GM21381 (cell line): ENCODE measurements around the gene FRMPD2.
"Not testable (repeated sequence)": the region's sequence is repeated elsewhere in the genome, so short reads cannot be mapped to it uniquely, and the experiment has no call there.

Experiments used
- ATAC-seq: cut with Tn5 transposase; IDR thresholded peaks from one replicate; pipeline ENCODE4 v1.9.1; 2021; ENCODE audit warnings: mild to moderate bottlenecking, moderate library complexity; ENCODE audit not compliant: unreplicated experiment

Gene FRMPD2

DNA sequence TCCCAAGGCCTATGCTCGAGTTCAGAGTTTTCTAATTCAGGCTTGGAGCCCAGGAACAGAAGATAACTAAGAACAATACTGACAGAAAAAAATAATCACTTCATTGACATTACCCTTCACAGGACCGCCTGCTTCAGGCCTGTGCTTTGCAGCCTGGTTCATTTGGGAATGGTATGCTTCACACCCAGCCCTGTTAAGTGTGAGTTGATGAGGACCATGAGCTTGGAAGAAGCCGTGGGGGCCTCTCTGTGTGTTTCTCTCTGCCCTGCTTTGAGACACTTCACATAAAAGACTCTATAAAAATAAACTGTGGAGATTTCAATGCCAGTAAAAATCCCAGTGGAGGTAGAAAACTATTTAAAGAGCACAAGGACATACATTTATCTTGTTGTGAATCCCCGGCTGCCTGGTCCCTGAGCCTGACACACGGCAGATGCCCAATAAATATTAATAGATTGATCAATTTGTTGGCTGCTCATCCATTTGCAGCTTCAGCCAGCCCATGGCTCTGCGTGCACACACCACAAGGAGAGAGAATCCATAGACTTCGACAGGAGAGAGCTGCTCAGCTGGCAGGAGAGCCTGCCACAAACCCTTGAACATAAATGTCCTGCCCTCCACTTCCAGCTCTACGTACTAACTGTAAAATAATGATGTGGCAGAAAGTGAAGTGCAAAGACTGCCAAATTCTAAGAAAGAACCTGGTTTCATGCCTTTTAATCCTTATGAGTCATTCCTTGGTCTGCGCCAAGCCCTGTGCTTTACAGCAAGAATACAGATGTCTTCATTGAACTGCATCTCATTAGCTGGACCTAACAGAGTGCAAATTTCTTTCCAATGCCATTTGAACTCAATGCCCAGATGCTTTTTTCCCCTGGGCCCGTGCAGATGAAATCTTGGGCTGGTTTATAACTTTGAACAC lies 130.5 kb downstream of the FRMPD2 start:
- ATAC-seq: not testable (repeated sequence)

DNA sequence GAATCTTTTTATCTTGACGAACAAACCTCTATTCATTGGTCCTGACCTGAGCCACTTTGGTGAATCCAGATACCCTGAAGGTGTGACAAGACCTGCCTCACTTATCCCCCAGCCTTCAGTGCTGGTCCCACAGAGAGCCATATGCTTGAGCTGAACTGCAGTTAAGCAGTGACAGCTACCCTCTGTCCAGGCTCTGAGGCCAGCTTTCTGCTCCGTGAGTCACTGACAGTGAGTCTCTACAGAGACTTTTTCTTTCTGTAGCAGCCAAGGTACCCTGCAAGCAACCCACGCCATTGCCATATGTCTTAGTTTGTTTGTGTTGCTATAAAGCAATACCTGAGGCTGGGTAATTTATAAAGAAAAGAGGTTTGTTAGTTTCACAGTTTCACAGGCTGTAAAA lies 133.5 kb downstream of the FRMPD2 start:
- ATAC-seq: not testable (repeated sequence)

DNA sequence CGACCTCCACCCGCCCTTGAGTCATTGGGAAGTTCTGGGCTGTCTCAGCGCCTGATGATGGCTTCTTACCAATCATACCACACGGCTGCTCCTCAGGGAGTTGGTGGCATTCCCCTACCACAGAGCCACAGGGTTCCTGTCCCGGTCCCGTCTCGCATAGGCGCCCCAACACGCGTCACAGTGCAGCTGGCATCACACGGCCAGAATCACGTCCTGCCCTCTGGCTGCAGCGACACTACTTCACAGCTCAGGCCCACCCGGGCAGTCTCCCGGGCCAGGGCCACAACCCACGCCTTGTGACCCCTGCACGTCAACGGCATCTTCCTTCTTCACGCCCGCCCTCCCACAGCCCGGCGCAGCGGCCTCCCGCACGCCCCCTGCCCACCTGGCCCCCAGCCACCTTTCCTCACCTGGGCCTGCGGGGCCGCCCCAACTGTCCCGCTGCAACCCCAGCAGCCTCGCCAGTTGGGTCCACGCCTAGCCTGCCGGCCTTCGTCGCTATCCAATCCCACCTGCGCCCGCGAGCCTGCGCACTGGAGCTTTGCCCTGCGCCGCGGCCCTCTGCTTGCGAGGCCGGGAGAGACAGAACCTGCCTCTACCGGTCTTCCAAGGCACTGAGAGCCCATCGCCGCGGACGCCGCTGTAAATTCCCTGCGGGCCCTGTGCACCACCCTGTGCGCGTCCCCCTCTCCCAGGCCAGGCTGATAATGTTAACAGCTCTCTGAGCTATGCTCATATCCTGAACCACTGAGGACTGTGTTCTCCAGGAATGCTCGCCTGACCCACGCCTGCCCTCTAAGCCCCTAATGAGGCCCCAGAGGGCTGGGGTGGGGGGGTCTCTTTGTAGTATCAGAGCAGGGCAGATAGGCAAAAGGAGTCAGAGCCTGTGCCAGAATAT lies 134.3 kb downstream of the FRMPD2 start:
- ATAC-seq: not testable (repeated sequence)

DNA sequence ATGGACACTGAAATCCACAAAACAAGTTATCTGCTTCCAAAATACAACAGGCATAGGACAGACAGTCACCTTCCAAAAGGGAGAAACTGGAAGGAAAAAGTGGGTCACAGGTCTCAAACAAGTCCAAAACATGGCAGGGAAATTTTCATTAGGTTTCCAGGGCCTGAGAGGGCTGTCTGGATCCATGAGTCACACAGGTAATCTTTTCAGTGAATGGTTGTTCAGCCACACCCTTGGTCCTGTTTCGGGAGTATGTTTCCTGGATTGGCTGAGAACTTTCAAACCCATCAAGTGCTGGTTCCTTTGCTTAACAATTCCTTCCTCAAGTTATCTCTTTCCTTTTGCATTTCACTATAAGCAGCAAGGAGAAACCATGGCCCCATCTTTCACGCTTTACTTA lies 145.5 kb downstream of the FRMPD2 start:
- ATAC-seq: not testable (repeated sequence)

DNA sequence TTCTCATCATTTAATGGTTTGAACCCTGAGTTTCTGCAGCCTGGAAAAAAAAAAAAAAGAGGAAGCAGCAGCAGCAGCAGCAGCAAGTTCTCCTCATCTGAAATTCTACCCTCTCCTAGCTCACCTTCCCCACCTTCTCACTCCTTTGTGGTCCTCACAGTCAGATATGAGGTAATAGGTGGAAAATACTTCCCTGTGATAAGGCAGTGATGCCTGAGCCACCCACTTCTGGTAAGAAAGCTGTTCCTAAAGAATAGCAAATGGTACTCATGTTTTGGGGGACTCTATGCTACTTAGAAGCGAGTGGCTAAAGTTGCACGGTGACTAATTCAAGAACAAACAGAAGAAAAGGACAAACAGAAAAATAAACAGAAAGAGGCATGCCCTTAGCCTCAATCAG lies 148.2 kb downstream of the FRMPD2 start:
- not testable (repeated sequence) for ATAC-seq

DNA sequence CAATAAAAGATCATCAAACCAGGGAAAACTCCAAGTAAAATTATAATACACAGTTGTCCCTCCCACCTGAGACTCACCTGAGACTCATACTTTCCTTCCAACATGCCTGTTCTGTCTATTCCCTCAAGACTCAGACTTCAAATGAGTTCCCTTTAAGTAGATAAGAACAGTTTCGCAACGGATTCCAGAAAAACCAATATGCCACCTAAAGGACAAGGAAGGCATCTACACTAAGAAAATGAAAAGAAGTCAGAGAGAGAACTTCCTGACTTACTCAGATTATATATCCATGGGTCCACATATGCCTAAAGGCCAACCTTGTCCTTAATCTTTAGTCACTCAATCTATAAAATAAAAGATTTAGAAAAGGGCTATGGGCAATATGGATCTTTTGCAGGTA lies 148.9 kb downstream of the FRMPD2 start:
- not testable (repeated sequence) for ATAC-seq

GRCh38 chr10:48122618-48123017 lies 151.9 kb downstream of the FRMPD2 start:
- ATAC-seq: not testable (repeated sequence)

DNA sequence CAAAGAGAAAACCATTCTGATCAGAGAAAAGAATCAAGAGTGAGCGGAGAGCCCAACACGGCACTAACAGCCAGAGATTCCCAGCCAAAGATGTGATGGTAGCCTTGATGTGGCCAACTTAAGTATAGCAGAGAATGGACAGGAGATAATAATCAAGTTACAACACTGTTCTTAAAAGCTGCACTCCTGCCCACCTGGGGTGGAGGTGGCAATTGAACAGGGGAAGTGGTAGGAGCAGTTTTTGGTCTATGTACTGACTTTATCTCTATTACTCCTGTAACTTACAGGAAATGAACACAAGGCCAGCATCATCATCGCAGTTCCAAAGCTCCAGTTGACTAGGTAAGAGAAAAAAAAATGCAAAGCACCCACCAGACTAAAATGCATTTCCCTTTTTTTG lies 164.2 kb downstream of the FRMPD2 start:
- not testable (repeated sequence) for ATAC-seq
